GM23338 (cell line): ENCODE data around the gene ITGAL.

Source experiments
- ETS1 ChIP-seq: IDR thresholded peaks from 2 replicates; pipeline ENCODE4 v1.6.1; 2016; ENCODE audit warnings: antibody characterized with exemption
- EZH2 ChIP-seq: fragments of 200-600 bp; sonication (generic); IDR thresholded peaks from one replicate; pipeline ENCODE4 v1.8.0; 2017; ENCODE audit warnings: antibody characterized with exemption, mild to moderate bottlenecking, low read depth; ENCODE audit not compliant: unreplicated experiment
- JUNB ChIP-seq: IDR thresholded peaks from one replicate; pipeline ENCODE4 v1.6.1; 2016; ENCODE audit warnings: antibody characterized with exemption; ENCODE audit not compliant: unreplicated experiment
- NANOG ChIP-seq: IDR thresholded peaks from 2 replicates; pipeline ENCODE4 v1.6.1; 2016; ENCODE audit warnings: antibody characterized with exemption, borderline replicate concordance
- POLR2AphosphoS5 ChIP-seq: IDR thresholded peaks from 2 replicates; pipeline ENCODE4 v1.6.1; 2016; ENCODE audit warnings: antibody characterized with exemption, low read depth
- STAT1 ChIP-seq: IDR thresholded peaks from one replicate; pipeline ENCODE4 v1.6.1; 2016; ENCODE audit warnings: antibody characterized with exemption; ENCODE audit not compliant: unreplicated experiment
- TF ChIP-seq, protein P1 (sequence below), 2 experiments: fragments of 200-600 bp in 1 of 2; sonication (generic) in 1 of 2; conservative IDR thresholded peaks; 2 replicates each; pipeline versions ENCODE4 v1.5.1 to v1.6.1; 2016 to 2017; ENCODE audit warnings: antibody characterized with exemption in 2 of 2, low read depth in 2 of 2, mild to moderate bottlenecking in 2 of 2, moderate library complexity in 1 of 2
- TF ChIP-seq, protein P2 (sequence below): IDR thresholded peaks from one replicate; pipeline ENCODE4 v1.6.1; 2018; ENCODE audit warnings: antibody characterized with exemption; ENCODE audit not compliant: unreplicated experiment

DNA sequence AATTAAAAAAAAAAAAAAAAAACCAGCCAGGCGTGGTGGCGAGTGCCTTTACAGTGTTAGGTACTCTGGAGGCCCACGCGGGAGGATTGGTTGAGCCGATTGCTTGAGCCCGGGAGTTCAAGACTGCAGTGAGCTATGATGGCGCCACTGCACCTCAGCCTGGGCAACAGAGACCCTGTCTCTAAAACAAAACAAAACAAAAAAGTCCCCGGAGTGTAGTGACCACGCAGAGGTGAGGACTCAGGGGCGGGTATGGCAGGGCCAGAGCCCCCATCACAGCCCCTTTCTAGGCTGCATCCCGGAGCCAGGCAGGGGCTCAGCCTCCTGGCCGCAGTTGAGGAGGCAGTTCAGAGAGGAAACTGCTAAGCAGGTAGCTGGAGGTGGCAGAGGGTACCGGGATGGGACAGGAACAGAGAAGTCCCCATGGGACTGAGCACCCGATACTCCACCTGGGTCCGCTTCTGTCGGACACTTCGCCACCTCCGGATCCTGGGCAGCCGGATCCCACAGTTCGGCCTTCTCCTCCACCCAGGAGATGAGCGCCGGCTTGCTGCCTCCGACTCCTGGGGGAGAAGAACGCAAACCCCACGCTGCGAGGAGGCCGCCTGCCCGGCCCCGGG is 61.3 kb downstream of the ITGAL start:
- TF ChIP-seq NANOG: no peak
- TF ChIP-seq, protein P1, sequence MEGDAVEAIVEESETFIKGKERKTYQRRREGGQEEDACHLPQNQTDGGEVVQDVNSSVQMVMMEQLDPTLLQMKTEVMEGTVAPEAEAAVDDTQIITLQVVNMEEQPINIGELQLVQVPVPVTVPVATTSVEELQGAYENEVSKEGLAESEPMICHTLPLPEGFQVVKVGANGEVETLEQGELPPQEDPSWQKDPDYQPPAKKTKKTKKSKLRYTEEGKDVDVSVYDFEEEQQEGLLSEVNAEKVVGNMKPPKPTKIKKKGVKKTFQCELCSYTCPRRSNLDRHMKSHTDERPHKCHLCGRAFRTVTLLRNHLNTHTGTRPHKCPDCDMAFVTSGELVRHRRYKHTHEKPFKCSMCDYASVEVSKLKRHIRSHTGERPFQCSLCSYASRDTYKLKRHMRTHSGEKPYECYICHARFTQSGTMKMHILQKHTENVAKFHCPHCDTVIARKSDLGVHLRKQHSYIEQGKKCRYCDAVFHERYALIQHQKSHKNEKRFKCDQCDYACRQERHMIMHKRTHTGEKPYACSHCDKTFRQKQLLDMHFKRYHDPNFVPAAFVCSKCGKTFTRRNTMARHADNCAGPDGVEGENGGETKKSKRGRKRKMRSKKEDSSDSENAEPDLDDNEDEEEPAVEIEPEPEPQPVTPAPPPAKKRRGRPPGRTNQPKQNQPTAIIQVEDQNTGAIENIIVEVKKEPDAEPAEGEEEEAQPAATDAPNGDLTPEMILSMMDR (conservative IDR thresholded peaks at IDR 0.05; ENCODE audit: low read depth in 2 of 2): peak in 1 of 2 experiments; percentile 8; a peak in 1 of 4 replicates
- TF ChIP-seq JUNB: no peak
- no peak for TF ChIP-seq POLR2AphosphoS5
- TF ChIP-seq STAT1: no peak
- no peak for TF ChIP-seq EZH2
- TF ChIP-seq ETS1: no peak
- TF ChIP-seq, protein P2, sequence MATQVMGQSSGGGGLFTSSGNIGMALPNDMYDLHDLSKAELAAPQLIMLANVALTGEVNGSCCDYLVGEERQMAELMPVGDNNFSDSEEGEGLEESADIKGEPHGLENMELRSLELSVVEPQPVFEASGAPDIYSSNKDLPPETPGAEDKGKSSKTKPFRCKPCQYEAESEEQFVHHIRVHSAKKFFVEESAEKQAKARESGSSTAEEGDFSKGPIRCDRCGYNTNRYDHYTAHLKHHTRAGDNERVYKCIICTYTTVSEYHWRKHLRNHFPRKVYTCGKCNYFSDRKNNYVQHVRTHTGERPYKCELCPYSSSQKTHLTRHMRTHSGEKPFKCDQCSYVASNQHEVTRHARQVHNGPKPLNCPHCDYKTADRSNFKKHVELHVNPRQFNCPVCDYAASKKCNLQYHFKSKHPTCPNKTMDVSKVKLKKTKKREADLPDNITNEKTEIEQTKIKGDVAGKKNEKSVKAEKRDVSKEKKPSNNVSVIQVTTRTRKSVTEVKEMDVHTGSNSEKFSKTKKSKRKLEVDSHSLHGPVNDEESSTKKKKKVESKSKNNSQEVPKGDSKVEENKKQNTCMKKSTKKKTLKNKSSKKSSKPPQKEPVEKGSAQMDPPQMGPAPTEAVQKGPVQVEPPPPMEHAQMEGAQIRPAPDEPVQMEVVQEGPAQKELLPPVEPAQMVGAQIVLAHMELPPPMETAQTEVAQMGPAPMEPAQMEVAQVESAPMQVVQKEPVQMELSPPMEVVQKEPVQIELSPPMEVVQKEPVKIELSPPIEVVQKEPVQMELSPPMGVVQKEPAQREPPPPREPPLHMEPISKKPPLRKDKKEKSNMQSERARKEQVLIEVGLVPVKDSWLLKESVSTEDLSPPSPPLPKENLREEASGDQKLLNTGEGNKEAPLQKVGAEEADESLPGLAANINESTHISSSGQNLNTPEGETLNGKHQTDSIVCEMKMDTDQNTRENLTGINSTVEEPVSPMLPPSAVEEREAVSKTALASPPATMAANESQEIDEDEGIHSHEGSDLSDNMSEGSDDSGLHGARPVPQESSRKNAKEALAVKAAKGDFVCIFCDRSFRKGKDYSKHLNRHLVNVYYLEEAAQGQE: no peak
